Smooth muscle cell of the brain vasculature (primary cell): ENCODE results near the gene KIF25.
A peak's percentile ranks its signal among the peaks of the same experiment; 100 is the strongest.

Experiments
- DNase-seq: peaks from one replicate; pipeline ENCODE4 v3.0.0-alpha.2; 2012; ENCODE audit warnings: low read depth, low spot score

KIF25 gene

GRCh38 chr6:168087436-168088160 lies 90.1 kb downstream of the KIF25 start:
- no peak for DNase-seq

GRCh38 chr6:168088161-168089053 lies 90.9 kb downstream of the KIF25 start:
- peak; percentile 15 for DNase-seq

GRCh38 chr6:168089186-168090063 lies 92.0 kb downstream of the KIF25 start:
- DNase-seq: no peak

- no peak for DNase-seq
These were observed 92.7 kb downstream of the KIF25 start for GRCh38 chr6:168090064-168090690.

- no peak for DNase-seq
These were observed 93.2 kb downstream of the KIF25 start for GRCh38 chr6:168090706-168091105.

- DNase-seq: no peak
These were observed 94.2 kb downstream of the KIF25 start for GRCh38 chr6:168091381-168092264.

- no peak for DNase-seq
These were observed 95.1 kb downstream of the KIF25 start for GRCh38 chr6:168092541-168092940.

- no peak for DNase-seq
These were observed 95.6 kb downstream of the KIF25 start for GRCh38 chr6:168093071-168093505.

- no peak for DNase-seq
These were observed 96.2 kb downstream of the KIF25 start for GRCh38 chr6:168093634-168094033.
